Measurements from ENCODE around the gene TSTD2.
A peak's percentile ranks its signal among the peaks of the same experiment; 100 is the strongest.
"Not testable (repeated sequence)": the region's sequence is repeated elsewhere in the genome, so short reads cannot be mapped to it uniquely, and the experiment has no call there.

Gene TSTD2

DNA sequence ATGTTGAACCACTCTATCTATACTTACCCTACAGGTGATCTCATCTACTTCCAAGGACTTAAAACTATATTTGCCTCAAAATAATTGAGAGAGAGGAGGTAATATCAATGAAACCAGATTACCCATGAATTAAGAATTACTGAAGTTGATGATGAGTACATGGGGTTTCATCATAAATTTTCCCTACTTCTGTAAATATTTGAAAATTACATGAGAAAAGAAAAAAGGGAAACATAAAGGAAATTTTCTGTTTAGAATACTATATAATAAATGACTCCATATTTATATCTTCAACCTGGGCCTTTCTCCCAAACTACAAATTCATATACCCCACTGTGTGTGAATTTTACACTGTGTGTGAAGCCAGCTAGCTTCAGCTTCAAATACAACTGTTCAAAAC lies 2.6 kb downstream of the TSTD2 start:
- no peak for DNase-seq (ENCODE audit: low read depth)

GRCh38 chr9:97629156-97629555 lies 4.0 kb downstream of the TSTD2 start:
- DNase-seq (ENCODE audit: low read depth) = no peak

DNA sequence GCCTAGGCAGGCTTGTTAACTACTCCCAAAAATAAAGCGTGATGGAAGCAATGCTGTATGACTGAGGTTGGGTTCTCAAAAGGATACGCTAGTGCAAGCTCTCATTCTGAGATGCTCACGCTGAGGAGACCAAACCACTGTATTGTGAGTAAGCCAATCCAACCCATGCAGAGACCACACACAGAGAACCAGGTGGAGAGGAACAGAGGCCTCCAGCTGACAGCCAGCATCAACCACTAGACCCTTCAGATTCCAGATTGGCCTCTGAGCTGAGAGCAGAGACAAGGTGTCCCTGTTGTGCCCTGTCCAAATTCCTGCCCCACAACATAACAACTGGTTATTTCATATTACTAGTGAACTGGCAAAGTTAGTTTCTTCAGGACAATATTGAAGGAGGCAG lies 4.5 kb downstream of the TSTD2 start:
- DNase-seq (ENCODE audit: low read depth) = no peak

DNA sequence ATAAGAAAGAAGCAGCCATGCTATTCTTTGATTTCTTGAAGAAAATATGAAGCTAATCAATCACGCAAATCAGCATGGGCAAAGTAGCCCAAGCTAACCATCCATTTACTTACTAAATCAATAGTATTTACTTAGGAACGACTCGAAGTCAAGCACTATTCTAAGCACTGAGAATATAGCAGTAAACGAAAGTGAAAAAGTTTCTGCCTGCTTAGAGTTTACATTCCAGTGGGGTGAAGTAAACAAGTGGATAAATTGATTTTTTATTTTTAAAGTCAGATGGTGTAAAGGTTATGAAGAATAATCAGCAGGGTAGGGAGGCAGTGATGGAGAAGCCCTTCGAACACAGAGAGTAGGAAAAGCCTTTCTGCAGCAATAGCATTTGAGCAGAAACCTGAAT lies 5.5 kb downstream of the TSTD2 start:
- DNase-seq (ENCODE audit: low read depth) = no peak

- DNase-seq (ENCODE audit: low read depth) = no peak
Measured at GRCh38 chr9:97625620-97626019, 7.5 kb downstream of the TSTD2 start.

GRCh38 chr9:97623946-97624345 lies 9.2 kb downstream of the TSTD2 start:
- DNase-seq (ENCODE audit: low read depth) = no peak

GRCh38 chr9:97622483-97622882 lies 10.7 kb downstream of the TSTD2 start:
- not testable (repeated sequence) for DNase-seq (ENCODE audit: low read depth)

DNA sequence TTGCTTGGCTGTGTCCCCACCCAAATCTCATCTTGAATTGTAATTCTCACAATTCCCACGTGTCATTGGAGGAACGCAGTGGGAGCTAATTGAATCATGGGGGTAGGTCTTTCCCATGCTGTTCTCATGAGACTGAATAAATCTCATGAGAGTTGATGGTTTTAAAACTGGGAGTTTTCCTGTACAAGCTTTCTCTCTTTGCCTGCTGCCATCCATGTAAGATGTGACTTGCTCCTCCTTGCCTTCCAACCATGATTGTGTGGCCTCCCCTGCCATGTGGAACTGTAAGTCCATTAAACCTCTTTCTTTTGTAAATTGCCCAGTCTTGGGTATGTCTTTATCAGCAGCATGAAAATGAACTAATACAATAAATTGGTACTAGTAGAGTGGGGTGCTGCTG lies 13.1 kb downstream of the TSTD2 start:
- DNase-seq (ENCODE audit: low read depth) = not testable (repeated sequence)

DNA sequence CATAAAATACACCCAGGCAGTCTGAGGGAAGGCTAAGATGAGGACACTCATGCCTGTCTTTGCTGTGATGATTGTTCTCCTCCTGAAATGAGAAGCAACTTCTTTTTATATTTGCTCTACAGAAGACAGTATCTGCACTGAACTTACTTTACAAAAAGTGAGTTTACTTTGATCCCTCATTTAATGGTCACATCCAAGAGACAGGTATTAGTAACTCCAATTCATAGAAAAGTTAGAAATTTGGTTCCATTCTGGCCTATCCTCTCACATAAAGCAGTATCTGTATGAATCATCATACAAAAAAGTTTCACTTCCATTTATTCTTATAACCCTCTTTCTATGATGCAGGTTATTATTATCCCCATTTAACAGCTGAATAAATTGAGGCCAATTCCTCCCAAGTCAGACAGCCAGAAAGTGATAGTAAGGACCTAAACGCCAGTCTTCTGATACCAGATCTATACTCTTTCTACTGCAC lies 15.2 kb downstream of the TSTD2 start:
- DNase-seq (ENCODE audit: low read depth) = no peak

DNA sequence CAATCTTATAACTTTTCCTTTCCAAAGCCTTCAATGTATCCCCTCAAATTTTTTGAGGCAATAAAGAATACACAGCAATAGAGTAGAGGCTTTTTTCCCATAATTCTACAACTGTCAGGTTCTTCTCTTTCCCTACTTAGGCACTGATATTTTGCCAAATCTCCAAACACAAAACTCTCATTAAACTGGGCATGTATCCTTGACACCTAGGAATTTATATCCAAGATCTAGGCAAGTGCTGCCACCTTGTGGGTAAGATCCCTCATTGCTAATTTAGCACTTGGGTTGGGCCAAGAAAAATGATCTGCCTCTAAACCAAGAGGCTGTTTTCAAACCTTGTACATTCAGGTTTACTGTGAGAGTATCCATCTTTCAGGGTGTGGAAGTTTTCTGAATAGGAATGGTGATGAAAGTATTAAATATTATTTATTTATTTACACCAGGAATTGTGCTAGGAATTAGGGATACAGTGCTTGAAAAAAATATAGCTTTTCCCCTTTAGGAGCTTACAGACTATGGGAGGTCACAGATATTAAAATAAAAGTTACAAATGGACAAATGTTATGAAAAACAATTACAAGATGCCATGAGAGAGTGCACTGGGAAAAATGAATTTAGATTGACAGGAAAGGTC lies 17.6 kb downstream of the TSTD2 start:
- DNase-seq (ENCODE audit: low read depth) = no peak

DNA sequence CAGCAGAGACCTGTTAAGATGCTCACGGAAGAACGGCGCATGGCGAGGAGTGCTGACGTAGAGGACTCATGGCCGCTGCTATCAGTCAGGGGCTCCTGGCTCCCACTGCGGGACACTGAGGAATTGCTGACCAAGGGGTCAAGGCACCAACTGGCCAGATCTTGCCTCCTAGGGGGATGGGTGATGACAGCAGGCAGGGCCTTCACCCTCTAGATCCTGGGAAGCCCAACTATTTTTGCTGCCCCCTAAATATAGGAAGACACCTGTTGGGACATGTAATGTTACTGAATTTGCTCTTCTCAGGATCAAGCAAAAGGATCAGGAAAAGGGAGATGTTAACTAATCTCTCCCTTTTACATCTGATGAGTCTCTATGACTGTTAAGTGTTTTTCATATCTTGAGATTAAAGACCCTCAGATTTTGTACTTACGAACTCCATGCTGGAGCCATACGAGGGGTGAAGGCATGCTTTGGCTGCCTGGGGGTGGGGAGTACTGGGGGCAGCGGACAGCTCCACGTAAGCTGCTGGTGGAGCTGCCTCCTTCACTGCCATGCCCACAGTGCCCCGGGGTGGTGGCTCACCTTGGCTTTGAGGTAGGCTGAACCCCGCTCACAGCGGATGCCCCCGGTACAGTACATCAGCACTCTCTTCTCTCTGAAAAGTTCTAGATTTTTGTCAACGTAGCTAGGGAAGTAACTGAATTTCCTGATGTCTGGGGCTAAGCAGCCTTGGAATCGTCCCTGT lies 28.1 kb downstream of the TSTD2 start:
- DNase-seq (ENCODE audit: low read depth) = no peak

DNA sequence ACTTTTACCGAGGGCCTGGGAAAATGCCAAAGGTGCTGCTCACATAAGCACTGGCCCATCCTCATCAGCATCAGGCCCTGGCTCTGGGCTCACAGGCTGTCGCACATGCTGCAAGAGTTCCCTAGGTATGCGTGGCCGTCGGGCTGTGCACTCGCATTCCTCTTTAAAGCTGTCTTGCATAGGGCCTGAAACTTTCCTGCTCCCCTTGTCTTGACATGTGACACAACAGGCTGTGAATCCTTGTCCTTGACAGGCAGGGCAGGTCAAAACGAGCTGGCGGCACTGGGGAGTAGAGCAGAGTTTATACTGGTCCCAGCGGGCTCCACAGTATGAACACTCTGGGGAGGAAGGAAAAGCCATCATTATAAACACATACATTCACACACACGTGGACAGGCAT lies 30.7 kb downstream of the TSTD2 start:
- DNase-seq (ENCODE audit: low read depth) = no peak

DNA sequence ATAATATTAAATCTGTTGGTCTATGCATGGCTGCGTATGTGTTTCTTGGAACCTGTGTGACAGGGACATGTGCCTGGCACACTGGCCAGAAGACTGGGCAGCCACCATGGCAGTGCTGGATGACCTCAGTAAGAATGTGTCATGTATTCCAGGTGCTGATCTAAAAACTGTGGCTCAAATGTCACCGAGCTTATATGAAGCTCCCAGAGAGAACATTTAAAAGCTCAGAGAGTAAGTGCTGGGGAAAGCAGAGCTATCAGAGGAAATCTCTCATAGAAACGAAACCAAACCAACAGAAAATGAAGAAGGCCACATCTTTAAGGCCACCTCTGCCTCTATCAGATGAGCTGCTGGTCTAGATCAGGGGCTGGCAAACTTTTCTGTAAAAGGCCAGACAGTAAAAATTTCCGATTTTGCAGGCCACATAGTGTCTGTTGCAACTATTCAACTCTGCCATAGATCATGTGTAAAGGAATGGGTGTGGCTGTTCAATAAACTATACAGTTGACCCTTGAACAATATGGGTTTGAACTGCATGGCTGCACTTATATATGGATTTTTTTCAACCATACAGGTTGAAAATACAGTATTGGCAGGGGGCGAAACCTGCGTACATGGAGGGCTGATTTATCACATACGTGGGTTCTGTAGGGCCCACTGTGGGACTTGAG lies 31.8 kb downstream of the TSTD2 start:
- DNase-seq (ENCODE audit: low read depth) = no peak

DNA sequence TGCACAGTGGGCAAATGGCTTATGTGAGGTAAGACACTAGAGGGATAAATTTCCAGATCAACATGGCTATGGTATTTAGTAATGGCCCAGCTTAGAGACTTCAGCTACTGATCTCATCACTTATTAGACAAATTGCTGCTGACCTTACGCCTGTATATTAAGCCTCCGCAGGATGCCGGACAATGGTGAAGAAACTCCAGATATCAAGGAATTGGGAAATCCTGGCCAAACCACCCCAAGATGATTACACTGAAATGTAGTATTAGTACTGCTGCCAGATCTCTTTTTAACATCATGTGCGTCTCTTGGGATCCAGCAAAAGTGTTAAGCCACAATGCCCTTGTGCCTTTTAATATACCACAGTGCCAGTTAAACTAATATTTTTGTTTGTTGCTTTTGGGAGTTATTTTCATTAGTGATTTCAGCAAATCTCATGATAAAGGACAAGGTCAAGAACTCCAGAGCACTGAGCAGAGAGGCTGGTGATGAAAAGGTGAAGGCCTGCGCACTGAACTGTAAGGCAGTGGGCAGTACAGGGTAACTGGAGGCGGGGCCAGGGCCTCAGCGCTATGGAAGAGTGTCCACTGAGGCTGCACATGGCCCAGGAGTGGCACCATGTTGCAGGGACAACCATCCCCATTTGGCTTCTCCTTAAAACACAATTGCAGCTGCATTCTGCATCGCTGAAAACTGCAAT lies 32.5 kb downstream of the TSTD2 start:
- no peak for DNase-seq (ENCODE audit: low read depth)

DNA sequence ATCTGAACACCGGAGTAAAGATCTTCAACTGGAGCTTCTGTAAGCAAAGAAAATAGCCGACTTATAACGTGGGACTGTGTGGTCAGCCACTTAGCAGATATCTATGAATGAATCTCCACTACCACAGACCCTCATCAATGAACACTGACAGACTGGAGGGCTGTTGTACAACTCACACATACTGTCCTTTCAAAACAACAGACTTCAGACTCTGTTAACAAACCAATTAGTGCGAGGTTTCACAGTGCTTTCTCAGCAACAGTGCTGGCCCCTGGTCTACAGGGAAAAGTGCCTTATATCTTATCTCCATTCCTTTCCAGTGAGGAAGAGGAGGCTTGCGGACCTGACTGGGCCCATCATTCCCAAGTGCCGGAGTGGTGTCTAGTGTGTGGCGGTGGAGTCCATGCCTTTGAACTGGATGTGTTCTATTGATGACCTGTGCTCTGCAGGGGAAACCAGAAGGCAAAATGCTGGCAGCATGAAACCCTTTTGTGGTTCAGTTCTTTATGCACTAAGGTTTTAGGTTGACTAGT lies 33.8 kb downstream of the TSTD2 start:
- no peak for DNase-seq (ENCODE audit: low read depth)

GRCh38 chr9:97598461-97599288 lies 34.5 kb downstream of the TSTD2 start:
- DNase-seq (ENCODE audit: low read depth) = peak; percentile 26

GRCh38 chr9:97596906-97597305 lies 36.3 kb downstream of the TSTD2 start:
- no peak for DNase-seq (ENCODE audit: low read depth)

DNA sequence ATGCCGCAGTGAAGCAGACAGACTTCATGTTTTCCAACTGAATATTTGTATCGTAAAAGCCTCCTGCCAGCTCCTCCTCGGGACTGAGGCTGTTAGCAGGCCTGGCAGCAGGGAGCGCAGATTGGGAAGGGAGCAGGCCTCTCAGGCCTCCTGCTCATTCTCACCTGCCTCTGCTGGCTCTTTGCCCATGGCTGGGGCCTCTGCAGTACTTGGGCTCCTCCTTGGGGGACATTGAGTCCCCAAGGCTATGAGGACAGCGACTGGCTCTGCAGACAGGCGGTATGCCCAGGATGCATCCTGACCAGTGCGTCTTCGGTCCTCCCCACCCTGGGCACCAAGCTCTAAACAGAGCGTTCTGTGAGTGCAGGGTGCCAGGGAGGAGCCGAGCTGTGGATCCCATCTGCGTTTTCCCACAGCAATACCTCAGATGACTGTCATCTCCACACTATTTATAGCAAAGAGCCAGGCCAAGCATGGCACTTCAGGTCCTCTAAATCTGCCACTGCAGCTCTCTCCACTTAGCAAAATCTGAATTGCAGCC lies 38.7 kb downstream of the TSTD2 start:
- DNase-seq (ENCODE audit: low read depth) = no peak

DNA sequence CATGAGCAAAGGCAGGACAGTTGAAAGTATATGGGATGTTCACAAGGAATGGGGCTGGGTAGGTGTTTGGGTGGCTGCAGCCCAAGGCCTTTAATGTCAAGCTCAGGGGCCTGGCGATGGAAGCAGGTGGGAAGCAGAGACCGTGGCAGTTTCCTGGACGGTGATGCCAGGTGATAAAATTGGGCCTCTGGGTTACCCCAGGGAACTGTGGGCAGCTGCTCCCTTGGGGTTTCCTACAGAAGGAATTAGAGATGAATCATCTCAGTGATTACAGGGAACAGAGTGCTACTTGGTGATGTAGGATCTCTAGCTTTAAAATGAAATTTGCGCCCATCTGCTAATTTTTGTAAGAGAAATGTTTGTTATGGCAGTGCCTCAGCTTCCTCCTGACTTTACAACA lies 39.2 kb downstream of the TSTD2 start:
- no peak for DNase-seq (ENCODE audit: low read depth)

DNA sequence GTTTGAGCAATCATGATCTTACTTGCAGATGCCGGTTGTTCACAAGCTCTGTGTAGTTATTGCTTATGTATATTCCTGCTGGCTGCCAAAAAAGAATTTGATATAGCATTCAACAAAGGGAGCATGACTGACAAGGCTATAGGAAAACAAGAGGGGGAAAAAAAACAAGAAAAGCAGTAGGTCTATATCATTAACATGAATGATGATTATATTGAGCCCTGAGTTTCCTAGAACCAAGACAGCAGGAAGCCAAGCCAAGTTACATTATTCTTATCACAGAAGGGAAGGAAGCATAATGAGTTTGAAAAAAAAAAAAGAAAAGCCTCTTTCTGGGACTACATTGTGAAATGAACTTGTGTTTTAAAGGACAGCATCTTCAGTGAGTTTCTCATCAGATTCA lies 41.0 kb downstream of the TSTD2 start:
- DNase-seq (ENCODE audit: low read depth) = no peak

DNA sequence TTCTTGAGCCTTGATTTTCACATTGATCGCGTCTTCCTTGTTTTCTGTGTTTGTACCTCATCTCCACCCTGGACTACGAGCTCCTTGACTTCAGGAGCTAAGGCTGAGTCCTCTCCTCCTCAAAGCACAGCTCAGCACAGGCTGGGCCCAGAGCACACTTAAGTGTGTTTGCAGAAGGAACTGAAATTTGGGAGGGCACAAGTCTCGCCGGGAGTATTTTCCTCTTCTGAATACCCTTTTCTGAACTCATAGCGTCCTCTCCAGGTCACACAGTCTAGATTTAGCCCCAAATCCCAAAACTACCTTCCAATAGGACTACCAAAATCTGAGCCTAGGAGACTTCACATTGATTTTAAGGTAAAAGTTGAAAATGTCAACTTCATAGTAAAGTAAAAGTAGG lies 41.6 kb downstream of the TSTD2 start:
- no peak for DNase-seq (ENCODE audit: low read depth)
